Ishikawa (cell line): Measurements from ENCODE around the gene RTCA.

Experiments used
- CEBPB ChIP-seq: IDR thresholded peaks from 2 replicates; pipeline ENCODE4 v1.6.1; 2012
- CREB1 ChIP-seq: IDR thresholded peaks from 2 replicates; pipeline ENCODE4 v1.6.1; 2012; ENCODE audit warnings: low read depth
- EGR1 ChIP-seq: IDR thresholded peaks from 2 replicates; pipeline ENCODE4 v1.6.1; 2012
- EP300 ChIP-seq: IDR thresholded peaks from 2 replicates; pipeline ENCODE4 v1.6.1; 2012; ENCODE audit warnings: borderline replicate concordance
- FOXM1 ChIP-seq: IDR thresholded peaks from 2 replicates; pipeline ENCODE4 v1.6.1; 2012; ENCODE audit warnings: low read depth, borderline replicate concordance
- MAX ChIP-seq: IDR thresholded peaks from 2 replicates; pipeline ENCODE4 v1.6.1; 2012
- NFIC ChIP-seq: IDR thresholded peaks from 2 replicates; pipeline ENCODE4 v1.6.1; 2012
- RAD21 ChIP-seq: IDR thresholded peaks from 2 replicates; pipeline ENCODE4 v1.6.1; 2012; ENCODE audit warnings: low read depth
- REST ChIP-seq: IDR thresholded peaks from 2 replicates; pipeline ENCODE4 v1.6.1; 2012; ENCODE audit warnings: low read depth, mild to moderate bottlenecking
- TAF1 ChIP-seq: IDR thresholded peaks from 2 replicates; pipeline ENCODE4 v1.6.1; 2012; ENCODE audit warnings: low read depth, mild to moderate bottlenecking
- TCF12 ChIP-seq: IDR thresholded peaks from 2 replicates; pipeline ENCODE4 v1.6.1; 2012; ENCODE audit warnings: low read depth
- TEAD4 ChIP-seq: IDR thresholded peaks from 2 replicates; pipeline ENCODE4 v1.6.1; 2012
- USF1 ChIP-seq: IDR thresholded peaks from 2 replicates; pipeline ENCODE4 v1.6.1; 2012
- YY1 ChIP-seq: IDR thresholded peaks from 2 replicates; pipeline ENCODE4 v1.6.1; 2012; ENCODE audit warnings: low read depth
- ZBTB7A ChIP-seq: IDR thresholded peaks from 2 replicates; pipeline ENCODE4 v1.6.1; 2012; ENCODE audit warnings: low read depth

RTCA gene

GRCh38 chr1:100299521-100300222 is 33.7 kb downstream of the RTCA start:
- TF ChIP-seq ZBTB7A (no peak), CEBPB (no peak), TAF1 (no peak), REST (no peak), EP300 (no peak), USF1 (no peak), YY1 (no peak), FOXM1 (no peak), NFIC (no peak), CREB1 (no peak), TCF12 (no peak), RAD21 (no peak), MAX (no peak), EGR1 (no peak), TEAD4 (no peak)

GRCh38 chr1:100300691-100301090 is 34.7 kb downstream of the RTCA start:
- TF ChIP-seq TCF12 (no peak), ZBTB7A (no peak), CEBPB (no peak), EGR1 (no peak), USF1 (no peak)

GRCh38 chr1:100302739-100303138 is 36.7 kb downstream of the RTCA start:
- no peak for TF ChIP-seq REST
- no peak for TF ChIP-seq USF1
- TF ChIP-seq TCF12 = no peak
- no peak for TF ChIP-seq ZBTB7A
- TF ChIP-seq YY1 = no peak
- TF ChIP-seq TAF1 = no peak
- no peak for TF ChIP-seq TEAD4
- no peak for TF ChIP-seq EGR1
- TF ChIP-seq CEBPB = no peak

GRCh38 chr1:100304227-100304626 is 38.2 kb downstream of the RTCA start:
- TF ChIP-seq USF1 = no peak
- TF ChIP-seq YY1 = no peak
- no peak for TF ChIP-seq TEAD4
- no peak for TF ChIP-seq FOXM1
- no peak for TF ChIP-seq EGR1

- TF ChIP-seq NFIC (no peak), TCF12 (no peak), EGR1 (no peak), MAX (no peak), EP300 (no peak), USF1 (no peak), CREB1 (no peak), TEAD4 (no peak), CEBPB (no peak), RAD21 (no peak), REST (no peak), TAF1 (no peak), FOXM1 (no peak), ZBTB7A (no peak), YY1 (no peak)
These were observed 38.9 kb downstream of the RTCA start for GRCh38 chr1:100304921-100305320.
